Measurements from ENCODE around the gene SLC26A9. TPM values are rescaled to one million over a fixed set of nuclear protein-coding genes. Genes with fewer than 3 reads are reported as not detected.

SLC26A9 gene
- total RNA-seq, 6 experiments from 2014 or later: not detected

DNA sequence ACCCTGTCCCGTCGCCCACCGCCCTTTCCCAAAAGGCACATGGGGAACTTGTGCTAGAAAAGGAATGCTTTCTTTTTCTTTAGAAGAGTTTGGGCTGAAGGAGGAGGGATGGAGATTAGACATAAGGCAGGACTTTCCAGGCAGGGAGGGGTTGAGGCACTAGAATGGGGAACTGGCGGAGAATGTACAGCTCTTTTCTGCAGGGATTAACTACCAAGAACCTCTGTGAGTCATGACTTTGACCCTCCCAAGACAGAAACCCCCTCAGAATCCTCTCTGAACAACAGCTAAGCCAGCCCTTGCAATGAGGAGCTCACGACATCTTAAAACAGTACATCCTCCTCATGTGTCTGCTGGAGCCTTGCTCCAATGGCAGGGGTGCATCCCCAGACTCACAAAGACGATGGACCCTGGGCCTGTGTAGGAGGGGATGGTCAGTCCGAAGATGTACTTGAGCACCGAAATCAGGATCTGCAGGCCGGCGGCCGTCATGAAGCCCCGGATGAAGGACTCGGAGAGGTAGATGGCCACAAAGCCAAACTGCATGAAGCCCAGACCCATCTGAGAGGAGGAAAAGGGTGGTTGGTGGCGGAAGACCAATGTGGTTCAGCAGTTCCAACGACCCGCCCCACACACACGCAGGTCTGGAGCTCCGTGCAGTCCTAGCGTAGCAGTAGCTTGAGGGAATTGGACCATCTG lies 13.6 kb downstream of the SLC26A9 start:
- no peaks in the 10 kb centered on the region for H3K36me3 Mint-ChIP-seq (ENCODE audit: low read depth)
- no peaks in the 10 kb centered on the region for H3K9me3 Mint-ChIP-seq
- no peak overlapping the region for H3K27ac Mint-ChIP-seq
- peaks cover 22% of the 10 kb centered on the region for H3K27me3 Mint-ChIP-seq (ENCODE audit: insufficient read depth)
- DNase-seq: no peak
- TF ChIP-seq, protein P1, sequence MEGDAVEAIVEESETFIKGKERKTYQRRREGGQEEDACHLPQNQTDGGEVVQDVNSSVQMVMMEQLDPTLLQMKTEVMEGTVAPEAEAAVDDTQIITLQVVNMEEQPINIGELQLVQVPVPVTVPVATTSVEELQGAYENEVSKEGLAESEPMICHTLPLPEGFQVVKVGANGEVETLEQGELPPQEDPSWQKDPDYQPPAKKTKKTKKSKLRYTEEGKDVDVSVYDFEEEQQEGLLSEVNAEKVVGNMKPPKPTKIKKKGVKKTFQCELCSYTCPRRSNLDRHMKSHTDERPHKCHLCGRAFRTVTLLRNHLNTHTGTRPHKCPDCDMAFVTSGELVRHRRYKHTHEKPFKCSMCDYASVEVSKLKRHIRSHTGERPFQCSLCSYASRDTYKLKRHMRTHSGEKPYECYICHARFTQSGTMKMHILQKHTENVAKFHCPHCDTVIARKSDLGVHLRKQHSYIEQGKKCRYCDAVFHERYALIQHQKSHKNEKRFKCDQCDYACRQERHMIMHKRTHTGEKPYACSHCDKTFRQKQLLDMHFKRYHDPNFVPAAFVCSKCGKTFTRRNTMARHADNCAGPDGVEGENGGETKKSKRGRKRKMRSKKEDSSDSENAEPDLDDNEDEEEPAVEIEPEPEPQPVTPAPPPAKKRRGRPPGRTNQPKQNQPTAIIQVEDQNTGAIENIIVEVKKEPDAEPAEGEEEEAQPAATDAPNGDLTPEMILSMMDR (IDR thresholded peaks at IDR 0.05): no peak
- no peak overlapping the region for H3K4me3 Mint-ChIP-seq
- H3K4me1 Mint-ChIP-seq (ENCODE audit: low read depth): peaks cover 38% of the 10 kb centered on the region

DNA sequence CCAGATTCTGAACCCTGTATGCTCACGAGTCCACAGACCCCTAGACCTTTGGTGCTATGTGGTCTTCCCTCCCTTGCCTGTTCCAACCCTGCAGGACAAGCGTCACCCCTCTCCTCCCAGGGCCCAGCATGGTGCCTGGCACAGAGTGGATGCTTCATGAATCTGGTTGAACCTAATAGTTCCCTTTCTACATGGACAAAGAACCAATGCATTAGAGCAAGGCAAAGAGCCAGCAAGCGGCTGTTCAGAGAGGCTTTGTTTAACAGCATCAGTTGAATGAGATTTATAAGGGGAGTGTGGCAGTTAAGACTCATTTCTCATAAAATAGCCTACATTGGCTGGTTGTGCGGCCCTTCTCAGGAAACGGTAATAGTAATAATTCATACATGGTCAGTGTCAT lies 14.9 kb downstream of the SLC26A9 start:
- TF ChIP-seq, protein P1 (IDR thresholded peaks at IDR 0.05): no peak
- H3K9me3 Mint-ChIP-seq: no peaks in the 10 kb centered on the region
- peaks cover 25% of the 10 kb centered on the region for H3K4me1 Mint-ChIP-seq (ENCODE audit: low read depth)
- DNase-seq: no peak
- no peaks in the 10 kb centered on the region for H3K36me3 Mint-ChIP-seq (ENCODE audit: low read depth)
- peaks cover 23% of the 10 kb centered on the region for H3K27me3 Mint-ChIP-seq (ENCODE audit: insufficient read depth)
- H3K4me3 Mint-ChIP-seq: no peak overlapping the region
- no peak overlapping the region for H3K27ac Mint-ChIP-seq

DNA sequence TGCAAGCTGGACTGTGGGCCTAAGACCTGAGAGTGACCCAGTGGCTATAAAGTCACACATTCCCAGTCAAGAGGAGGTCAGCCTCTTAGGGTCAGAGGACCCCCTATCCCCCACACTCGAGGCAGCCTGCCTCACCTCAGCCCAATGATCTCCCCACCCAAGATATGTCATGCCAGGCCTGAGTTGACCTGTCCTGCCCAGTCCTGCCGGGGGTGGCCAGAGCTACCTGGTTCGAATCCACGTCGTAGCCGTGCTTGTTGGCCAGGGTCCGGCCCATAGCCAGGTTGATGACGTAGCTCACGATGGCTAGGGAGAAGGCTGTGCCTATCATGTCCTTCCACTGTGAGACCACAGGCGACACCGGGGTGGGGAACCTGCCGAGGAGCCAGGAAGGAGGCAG lies 15.6 kb downstream of the SLC26A9 start:
- Mint-ChIP-seq H3K4me1 (ENCODE audit: low read depth) (peaks cover 19% of the 10 kb centered on the region), H3K27ac (no peak overlapping the region), H3K4me3 (no peak overlapping the region), H3K9me3 (no peaks in the 10 kb centered on the region), H3K36me3 (ENCODE audit: low read depth) (no peaks in the 10 kb centered on the region), H3K27me3 (ENCODE audit: insufficient read depth) (peaks cover 23% of the 10 kb centered on the region)
- DNase-seq: no peak
- TF ChIP-seq, protein P1 (IDR thresholded peaks at IDR 0.05): no peak

DNA sequence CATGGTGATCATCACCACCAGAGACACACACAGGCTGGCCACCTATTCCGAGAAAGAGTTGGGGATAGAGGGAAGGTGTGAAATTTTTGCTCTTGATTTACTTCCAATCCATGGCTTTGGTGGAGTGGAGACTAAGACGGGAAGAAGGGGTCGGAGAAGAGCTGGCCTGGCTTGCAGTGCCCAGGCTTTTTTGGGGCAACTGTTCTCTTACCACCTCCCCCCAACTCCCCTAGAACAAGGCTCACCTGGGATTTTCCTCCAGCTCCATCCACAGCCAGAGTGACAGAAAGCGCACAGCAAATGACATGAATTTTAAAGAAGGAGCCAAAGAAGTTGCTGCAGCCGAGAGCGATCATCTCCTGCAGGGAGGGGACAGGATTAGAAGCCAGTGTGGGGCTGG lies 16.0 kb downstream of the SLC26A9 start:
- DNase-seq: no peak
- H3K27me3 Mint-ChIP-seq (ENCODE audit: insufficient read depth): peaks cover 23% of the 10 kb centered on the region
- peaks cover 15% of the 10 kb centered on the region for H3K4me1 Mint-ChIP-seq (ENCODE audit: low read depth)
- H3K9me3 Mint-ChIP-seq: no peaks in the 10 kb centered on the region
- no peak overlapping the region for H3K4me3 Mint-ChIP-seq
- H3K36me3 Mint-ChIP-seq (ENCODE audit: low read depth): no peaks in the 10 kb centered on the region
- TF ChIP-seq, protein P1 (IDR thresholded peaks at IDR 0.05): no peak
- no peak overlapping the region for H3K27ac Mint-ChIP-seq

DNA sequence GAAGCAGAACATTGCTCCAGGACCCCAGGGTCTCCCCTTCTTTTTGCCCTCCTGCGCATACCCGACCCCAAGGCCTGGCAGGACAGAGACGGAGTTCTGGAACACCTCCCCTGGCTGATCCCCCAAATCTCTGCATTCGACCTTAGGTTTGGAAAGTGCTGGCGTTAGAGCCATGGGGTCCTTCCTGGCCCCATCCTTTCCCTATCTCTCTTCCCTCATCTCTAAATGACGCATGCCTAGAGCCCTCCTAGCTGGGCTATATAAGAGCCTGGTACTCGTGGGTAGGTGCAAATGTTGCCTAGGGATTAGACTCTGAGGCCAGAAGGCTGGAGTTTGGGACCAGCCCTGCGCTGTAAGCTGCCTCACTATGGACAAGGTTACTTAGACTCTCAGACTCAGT lies 16.6 kb downstream of the SLC26A9 start:
- Mint-ChIP-seq H3K9me3 (no peaks in the 10 kb centered on the region), H3K4me1 (ENCODE audit: low read depth) (peaks cover 15% of the 10 kb centered on the region), H3K36me3 (ENCODE audit: low read depth) (no peaks in the 10 kb centered on the region), H3K27ac (no peak overlapping the region), H3K4me3 (no peak overlapping the region), H3K27me3 (ENCODE audit: insufficient read depth) (peaks cover 20% of the 10 kb centered on the region)
- TF ChIP-seq, protein P1 (IDR thresholded peaks at IDR 0.05): no peak
- DNase-seq: no peak
